Measurements from ENCODE around the gene IDH3B.
"Not testable (repeated sequence)": the region's sequence is repeated elsewhere in the genome, so short reads cannot be mapped to it uniquely, and the experiment has no call there.

Gene IDH3B

GRCh38 chr20:2663887-2664719 lies at the start of gene IDH3B:
IDH3B (minus strand) TSS chr20:2664216; CDS start chr20:2664188, 28 bp downstream.
- DNase-seq (ENCODE audit: low spot score), result peak; percentile 93

DNA sequence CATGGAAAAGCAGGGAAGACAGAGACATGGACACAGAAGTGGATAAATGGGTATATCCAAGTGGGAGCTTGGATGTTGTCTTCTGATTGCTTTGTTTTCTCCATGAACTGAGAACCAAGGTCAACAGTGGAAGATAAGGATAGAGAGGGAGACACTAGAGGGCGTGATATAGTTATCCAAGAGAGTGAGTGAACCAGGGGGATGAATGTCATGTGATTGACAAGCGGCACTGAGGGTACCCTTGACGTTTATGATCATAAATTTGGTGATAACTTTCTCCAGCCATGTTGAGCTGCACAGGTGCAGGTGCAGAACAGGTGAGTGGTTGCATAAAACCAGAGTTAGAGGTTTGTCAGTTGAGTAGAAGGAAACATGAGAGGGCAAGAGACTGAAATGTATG lies 49.3 kb upstream of the IDH3B start:
- DNase-seq (ENCODE audit: low spot score), result no peak

- no peak for DNase-seq (ENCODE audit: low spot score)
These were observed 45.4 kb upstream of the IDH3B start for GRCh38 chr20:2709205-2709981.

DNA sequence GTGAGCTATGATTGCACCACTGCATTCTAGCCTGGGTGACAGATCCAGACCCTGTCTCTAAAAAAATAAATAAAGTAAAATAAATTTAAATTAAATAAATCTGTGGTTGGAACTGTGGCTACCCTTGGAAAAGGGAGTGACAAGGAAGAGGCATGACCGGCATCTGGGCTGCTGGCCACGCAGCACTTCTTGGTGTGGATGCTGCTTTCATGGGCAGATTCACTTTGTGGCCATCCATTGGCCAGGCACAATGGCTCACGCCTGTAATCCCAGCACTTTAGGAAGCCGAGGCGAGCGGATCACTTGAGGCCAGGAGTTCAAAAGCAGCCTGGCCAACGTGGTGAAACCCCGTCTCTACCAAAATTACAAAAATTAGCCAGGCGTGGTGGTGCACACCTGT lies 44.6 kb upstream of the IDH3B start:
- DNase-seq (ENCODE audit: low spot score), result no peak

GRCh38 chr20:2708073-2708415 lies 44.0 kb upstream of the IDH3B start:
- no peak for DNase-seq (ENCODE audit: low spot score)

- no peak for DNase-seq (ENCODE audit: low spot score)
These were observed 43.5 kb upstream of the IDH3B start for GRCh38 chr20:2707353-2708072.

GRCh38 chr20:2706688-2707352 lies 42.8 kb upstream of the IDH3B start:
- DNase-seq (ENCODE audit: low spot score), result no peak

DNA sequence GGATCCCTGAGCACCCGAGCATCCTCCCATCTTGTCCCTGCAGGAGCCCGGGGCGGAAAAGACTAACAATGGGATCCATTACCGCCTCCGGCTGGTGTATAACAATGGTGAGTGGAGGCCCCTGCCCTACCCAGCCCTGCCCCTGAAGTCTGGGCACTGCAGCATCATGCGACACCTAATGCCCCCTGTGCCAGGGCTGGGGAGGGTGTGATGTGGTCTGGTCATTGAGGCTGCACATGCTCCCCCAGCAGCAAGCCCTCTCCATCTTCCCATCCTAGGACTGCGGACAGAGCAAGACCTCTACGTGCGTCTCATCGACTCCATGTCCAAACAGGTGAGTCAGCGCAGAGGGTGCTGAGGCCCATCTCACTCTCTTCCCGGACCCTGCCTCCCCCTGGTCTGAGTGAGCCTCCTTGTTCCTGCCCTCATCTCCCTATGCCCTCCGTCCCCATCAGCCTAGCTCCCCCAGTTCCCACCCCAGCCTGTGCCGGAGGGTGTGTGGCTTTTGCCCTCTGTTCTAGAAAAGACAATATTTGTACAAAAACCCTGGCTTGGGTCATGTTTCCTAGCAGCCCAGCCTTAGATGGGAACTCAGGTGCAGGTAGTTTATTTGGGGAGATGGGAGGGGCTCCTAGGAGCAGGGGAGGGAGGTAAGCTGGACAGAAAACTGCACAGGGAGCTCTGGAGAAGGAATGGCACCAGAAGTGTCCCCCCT lies 42.1 kb upstream of the IDH3B start:
- DNase-seq (ENCODE audit: low spot score), result no peak

DNA sequence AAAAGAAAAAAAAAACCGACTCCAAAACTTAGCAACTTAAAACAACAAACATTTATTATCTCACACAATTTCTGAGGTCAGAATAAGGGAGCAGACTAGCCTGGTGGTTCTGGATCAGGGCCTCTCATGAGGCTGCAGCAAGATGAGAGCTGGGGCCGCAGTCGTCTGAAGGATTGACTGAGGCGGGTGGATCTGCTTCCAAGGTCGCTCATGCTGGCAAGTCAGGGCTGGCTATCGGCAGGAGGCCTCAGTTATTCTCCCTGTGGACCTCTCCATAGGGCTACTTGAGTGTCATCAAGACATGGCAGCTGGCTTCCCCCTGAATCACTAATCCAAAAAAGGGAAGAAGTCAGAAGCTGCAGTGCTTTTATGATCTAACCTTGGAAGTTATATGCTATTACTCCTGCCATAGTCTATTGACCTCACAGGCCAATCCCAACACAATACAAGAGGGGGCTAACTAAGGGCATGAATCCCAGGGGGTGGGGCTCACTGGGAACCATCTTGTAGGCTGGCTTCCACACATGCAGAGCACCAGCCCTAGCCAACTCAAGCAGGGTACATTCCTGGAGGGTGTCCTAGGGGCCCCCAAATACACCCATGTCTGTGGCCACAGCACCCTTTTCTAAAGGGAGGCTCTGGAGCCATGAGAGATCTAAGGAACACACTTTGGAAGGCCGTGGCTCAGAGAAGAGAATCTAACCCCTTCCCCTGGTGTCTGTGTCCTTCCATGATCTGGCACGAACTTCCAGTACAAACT lies 39.9 kb upstream of the IDH3B start:
- DNase-seq (ENCODE audit: low spot score), result no peak

- no peak for DNase-seq (ENCODE audit: low spot score)
These were observed 37.7 kb upstream of the IDH3B start for GRCh38 chr20:2701671-2702081.

DNA sequence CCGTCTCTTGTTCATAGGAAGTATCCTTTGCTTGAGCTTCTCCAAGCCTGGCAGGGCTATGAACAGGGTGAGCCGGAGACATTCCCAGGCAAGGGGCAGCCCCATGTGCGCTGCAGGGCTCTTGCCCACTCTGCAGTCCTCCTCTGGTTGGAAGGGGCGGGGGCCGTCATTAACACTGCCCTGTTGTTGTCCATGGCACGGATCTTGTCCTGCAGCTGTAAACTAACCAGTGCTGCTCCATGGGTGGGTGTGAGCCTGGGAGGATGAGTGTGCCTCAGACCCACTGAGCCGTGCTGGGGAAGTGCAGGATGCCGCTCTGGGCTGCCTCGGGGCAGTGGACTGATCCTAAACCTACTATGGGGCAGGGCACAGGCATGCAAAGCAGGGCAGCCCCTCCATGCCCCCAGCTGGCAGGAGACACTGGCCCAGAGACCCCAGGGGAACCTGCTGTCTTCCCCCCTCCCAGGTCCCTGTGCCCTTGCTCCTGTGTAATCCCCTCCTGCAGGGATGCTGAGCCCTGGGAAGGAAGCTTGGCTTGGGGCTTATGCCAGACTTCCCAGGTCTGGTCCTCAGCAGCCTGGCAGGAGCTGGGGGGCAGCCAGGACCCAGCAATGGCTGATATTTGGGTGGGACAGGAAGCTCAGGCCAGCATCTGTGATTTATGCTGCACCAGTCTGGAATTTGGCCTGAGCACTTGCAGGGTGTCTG lies 37.1 kb upstream of the IDH3B start:
- DNase-seq (ENCODE audit: low spot score), result no peak

GRCh38 chr20:2699775-2700413 lies 35.9 kb upstream of the IDH3B start:
- no peak for DNase-seq (ENCODE audit: low spot score)

- DNase-seq (ENCODE audit: low spot score), result no peak
These were observed 34.9 kb upstream of the IDH3B start for GRCh38 chr20:2698912-2699311.

DNA sequence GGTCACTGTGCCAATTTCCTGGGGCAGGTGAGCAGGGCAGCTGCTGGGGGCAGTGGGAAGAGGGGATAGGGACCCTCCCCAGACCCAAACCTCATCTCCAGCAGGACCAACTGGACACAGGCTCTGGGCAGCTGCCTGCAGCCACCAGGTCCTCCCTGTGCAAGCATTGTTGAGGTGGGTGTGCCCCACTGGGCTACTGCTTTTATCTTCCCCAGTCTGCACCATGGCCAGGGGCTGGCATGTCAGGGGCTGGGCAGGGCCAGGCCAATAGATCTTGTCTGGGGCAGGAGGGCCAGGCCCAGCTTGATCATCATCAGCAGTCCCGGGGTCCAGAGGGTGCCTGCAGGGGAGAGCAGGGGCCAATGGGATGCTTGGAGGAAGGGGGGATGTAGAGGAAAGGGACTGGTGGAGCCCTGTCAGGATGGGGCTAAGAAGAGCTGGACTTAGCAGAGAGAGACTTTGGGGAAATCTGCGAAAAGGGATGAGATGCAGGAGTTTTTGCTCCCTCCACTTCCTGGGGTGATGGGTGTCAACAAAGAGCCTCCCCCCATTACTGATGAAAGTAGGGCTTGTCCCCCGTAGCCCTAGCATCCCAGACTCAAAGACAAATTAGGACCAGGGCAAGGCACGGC lies 34.3 kb upstream of the IDH3B start:
- DNase-seq (ENCODE audit: low spot score), result no peak

DNA sequence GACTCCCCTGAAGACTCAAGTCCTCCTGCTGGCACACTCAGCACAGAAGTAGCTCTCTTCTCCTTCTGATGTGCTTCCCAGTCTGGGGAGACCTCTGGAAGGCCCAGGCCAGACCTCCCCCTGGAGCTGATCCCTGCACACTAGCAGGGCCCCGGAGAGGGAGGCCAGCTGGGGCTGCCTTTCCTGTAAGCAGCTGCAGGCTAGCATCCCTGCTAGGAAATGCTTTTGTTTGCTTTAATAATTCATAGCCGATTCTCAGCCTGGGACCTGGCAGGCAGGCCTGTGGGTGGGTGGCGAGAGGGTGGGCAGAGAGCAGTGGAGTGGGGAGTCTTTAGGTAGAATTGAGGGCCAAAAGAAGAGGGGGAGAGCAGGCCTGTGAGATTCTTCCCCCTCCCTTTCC lies 33.8 kb upstream of the IDH3B start:
- no peak for DNase-seq (ENCODE audit: low spot score)

- no peak for DNase-seq (ENCODE audit: low spot score)
These were observed 32.6 kb upstream of the IDH3B start for GRCh38 chr20:2696646-2697045.

GRCh38 chr20:2695984-2696525 lies 32.0 kb upstream of the IDH3B start:
- DNase-seq (ENCODE audit: low spot score), result not testable (repeated sequence)

GRCh38 chr20:2695206-2695983 lies 31.4 kb upstream of the IDH3B start:
- no peak for DNase-seq (ENCODE audit: low spot score)
